GM18951 (cell line): ENCODE results near the gene DLGAP5.

Experiments
- POLR2A ChIP-seq: IDR thresholded peaks from 4 replicates; pipeline ENCODE4 v1.6.1; 2011; ENCODE audit warnings: mild to moderate bottlenecking; ENCODE audit not compliant: insufficient read length, insufficient read depth; ENCODE audit errors: extremely low read depth
- in situ Hi-C: fragments of 300-500 bp; cut with MboI; formaldehyde crosslinking; loops from one replicate; pipeline ENCODE4 v1.12.0; 2022; ENCODE audit warnings: low sequenced_read_pairs, mixed read lengths, inconsistent platforms; ENCODE audit not compliant: unreplicated experiment

Gene DLGAP5

DNA sequence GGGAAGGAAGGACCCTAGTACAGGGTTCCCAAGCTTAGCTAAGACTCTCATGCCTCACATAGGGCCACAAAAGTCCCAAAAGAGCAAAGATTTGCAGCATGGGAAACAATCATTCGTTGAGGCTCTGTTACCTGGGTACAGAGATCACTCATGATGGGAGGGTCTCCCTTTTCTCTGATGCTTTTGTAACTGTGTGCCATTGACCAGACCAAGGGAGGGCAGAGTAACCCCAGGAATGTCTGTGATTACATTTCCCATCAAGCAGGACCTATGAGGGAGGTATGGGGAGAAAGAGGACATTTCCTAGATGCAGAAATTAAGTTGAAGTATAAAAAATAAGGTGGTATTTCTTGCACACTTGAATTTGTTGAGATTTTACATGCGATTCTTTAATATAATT, 16.4 kb upstream of the DLGAP5 start:
- TF ChIP-seq POLR2A = no peak
- in situ Hi-C loops = no loop called here

DNA sequence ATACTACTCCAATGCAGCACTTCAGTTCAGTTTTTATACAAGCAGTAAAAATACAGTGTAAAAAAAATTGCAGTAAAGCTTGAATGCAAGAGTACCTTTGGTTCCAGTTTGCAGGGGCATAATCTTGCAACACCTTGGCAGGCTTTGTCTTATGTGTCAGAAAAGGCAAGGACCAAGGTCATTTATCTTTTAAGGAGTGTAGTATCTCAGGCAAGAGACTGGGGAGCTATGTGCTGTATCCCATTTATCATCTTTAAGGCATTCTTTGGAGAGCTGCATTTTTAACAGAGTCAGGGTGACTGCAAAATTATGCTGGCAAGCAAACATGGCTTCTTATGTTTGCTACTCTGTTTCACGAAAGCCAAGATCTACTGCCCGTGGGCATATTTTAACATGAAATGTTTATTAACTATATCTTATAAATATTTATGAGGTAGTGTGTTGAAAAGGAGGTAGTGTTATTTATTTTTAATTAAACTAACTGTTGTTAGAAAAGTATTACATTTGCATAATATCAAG, 14.8 kb upstream of the DLGAP5 start:
- TF ChIP-seq POLR2A = no peak
- in situ Hi-C loops = no loop called here

DNA sequence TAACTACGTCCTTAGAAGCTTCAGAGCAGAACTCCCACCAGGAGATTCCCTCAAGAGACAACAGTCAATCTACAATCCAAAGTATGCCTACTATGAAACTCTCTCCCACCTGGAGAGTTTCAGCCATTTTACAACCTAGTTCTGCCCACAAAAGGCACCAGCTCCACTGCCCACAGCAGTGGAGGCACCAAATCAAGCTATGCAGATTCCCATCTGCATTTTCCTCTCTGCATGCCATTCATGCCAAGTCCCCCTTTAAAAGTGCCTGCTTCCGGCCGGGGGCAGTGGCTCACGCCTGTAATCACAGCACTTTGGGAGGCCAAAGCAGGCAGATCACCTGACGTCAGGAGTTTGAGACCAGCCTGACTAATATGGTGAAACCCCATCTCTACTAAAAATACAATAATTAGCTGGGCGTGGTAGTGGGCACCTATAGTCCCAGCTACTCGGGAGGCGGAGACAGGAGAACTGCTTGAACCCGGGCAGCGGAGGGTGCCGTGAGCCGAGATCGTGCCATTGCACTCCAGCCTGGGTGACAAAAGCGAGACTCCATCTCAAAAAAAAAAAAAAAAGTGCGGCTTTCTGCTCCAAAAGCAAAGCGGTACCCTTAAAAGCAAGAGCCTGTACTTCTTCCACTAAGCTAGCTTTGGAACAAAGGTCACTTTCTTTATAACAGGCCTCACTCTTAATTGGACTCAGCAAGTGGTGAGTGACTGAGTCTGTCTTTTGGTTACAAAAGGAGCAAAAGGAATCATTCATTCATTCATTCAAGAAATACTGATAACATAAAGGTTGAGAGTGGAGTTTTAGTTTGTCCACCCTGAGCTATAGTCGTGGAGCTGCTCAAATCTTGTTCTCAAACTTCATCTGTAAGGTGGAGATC, 10.1 kb upstream of the DLGAP5 start:
- in situ Hi-C loops = no loop called here
- TF ChIP-seq POLR2A = no peak

DNA sequence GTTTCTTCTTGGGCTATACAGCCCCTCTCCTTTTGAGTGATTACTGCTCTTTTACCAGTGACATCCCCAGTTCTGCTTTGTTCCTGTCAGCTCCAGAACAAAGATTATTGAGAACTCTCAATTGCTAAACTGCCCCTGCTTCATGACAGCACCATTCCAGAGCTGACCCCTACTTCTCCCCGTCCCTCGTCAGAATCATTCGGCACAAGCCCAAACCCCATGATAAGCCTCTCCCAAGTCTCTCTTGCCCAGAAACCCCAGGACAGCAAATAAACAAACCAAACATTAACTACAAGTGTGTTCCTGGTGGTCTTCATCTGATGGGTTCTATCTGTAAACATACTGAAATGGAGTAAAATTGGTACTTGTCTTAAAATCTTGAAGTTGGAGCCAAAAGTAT, 9.3 kb upstream of the DLGAP5 start:
- TF ChIP-seq POLR2A = no peak
- in situ Hi-C loops = no loop called here

DNA sequence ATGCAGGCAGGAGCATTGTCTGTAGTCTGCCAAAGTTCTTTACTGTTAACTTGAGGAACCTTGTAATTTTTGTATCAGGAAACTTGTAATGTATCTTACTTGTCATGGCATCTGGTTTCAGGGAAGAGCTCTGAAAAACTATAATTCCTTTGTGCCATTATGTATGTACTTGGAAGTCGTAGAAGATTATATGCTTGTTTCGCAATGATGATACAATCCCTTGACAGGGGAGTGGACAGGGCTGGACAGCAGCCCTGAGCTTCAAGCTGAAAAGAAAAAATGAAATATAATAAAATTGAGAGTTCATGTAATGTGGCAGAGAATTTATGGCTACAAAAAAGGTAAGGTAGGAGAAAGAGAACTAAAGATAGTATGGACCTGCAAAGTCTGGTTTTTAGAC, 7.4 kb upstream of the DLGAP5 start:
- TF ChIP-seq POLR2A = no peak
- in situ Hi-C loops = no loop called here

DNA sequence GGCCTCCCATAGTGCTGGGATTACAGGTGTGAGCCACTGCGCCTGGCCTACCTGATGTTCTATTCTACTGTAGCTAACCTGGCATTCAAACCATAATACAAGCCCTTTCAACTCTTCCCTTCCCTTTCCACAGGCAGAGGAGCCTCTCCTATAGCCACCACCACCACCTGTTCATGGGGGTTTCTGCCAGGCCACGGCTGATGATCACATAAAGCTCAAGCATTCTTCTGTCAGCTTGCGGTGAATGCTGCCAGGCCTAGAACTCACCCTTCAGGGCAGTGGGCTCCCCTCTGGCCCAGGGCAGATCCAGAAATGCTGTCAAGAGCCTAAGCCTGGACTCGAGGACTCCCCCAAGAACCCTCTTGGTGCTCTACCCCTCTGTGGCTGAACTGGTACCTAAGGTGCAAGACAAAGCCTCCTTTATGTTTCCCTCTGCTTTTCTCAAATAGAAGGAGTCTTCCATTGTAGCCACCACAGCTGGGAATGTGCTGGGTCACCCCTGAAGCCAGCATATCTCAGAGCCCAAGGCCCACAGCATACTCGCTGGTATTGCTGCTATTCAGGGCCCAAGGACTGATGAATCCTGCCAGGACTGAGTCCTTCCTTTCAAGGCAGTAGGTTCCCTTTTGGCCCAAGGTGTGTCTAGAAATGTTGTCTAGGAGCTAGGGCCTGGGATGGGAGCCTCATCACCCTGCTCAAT, 3.4 kb upstream of the DLGAP5 start:
- in situ Hi-C loops = no loop called here

DNA sequence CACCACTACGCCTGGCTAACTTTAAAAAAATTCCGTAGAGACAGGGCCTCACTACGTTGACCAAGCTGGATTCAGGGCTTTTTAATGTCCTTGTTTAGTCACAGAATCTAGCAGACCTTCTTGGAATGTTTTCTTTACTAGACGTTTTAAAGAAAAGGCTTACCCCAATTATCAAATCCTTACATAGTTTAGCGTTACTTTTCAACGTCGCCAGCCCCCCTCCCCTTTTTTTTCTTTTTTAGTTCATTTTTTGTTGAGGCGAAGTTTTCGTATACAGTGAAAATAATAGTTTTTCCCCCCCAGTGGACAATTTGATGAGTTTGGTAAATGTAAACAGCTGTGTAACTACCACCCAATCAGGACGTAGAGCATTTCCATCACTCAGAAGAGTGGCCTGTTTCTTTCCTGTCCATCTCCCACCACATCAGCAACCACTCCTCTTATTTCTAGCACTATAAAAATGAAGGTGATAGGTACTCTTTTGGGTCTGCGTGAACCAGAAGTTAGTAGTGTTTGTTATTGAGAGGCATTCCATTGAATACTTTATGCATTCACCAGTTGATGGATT, 753 bp upstream of the DLGAP5 start:
- TF ChIP-seq POLR2A = no peak
- in situ Hi-C loops = no loop called here

More for the DNA sequence above, 3.4 kb upstream of the DLGAP5 start:
- no peak for TF ChIP-seq POLR2A

DNA sequence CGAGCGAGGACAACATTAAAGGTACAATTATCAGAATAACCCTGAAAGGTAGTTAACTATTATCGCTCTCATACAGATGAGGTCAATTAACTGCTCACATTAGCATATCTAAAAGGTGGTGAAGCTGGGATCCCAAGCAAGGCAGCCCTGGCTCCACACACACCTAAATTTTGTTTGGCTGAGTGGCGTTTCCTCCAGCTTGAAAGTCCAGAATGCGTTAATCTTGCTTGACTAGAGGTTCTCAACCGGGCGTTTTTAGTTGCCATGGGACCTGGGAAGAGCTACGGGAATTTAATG, 531 bp downstream of the DLGAP5 start:
- in situ Hi-C loops = no loop called here
- TF ChIP-seq POLR2A = no peak

DNA sequence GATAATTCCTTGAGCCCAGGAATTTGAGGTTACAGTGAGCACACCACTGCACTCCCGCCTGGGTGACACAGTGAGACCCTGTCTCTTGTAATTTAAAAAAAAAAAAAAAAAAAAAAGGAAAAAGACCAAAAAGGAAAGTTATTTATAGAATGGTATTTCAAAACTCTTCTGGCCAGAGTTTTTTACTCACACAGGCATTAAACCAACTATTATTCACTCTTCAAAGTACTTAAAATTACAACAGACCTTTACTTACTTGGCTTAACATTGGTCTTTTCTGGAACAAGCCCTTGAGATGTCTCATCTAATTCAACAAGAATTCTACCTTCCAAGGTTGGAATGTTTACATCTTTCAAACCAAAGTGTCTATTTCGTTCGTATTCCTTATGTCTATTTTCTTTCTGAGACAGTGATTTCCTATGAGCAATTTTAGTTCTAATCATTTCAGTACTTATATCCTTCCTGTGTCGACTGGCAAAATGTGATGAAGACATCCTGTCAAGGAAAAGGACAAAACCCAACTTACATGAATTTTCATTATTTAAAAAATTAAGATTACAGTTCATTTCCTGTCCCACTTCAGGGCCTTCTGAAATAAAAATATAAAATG, 2.6 kb downstream of the DLGAP5 start:
- in situ Hi-C loops = no loop called here

DNA sequence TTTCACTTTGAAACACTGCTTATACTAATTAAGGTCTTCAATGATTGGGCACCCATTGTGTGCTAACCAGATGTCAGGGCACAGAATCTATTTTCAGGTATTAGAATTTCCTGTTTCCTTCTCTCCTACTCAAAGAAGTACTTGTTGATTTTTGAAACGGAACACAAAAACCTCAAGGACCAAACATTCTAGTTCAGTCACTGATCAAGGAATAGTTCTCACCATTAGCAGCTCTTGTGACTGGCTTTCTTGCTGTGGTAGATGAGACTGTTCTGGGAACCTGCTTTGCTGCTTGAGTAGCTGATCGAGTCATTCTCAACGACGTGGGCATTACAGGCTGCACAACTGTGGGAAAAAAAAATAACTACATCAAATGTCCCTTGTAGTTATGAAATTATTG, 11.0 kb downstream of the DLGAP5 start:
- TF ChIP-seq POLR2A = no peak
- in situ Hi-C loops = no loop called here

More for the DNA sequence above, 2.6 kb downstream of the DLGAP5 start:
- TF ChIP-seq POLR2A = no peak

DNA sequence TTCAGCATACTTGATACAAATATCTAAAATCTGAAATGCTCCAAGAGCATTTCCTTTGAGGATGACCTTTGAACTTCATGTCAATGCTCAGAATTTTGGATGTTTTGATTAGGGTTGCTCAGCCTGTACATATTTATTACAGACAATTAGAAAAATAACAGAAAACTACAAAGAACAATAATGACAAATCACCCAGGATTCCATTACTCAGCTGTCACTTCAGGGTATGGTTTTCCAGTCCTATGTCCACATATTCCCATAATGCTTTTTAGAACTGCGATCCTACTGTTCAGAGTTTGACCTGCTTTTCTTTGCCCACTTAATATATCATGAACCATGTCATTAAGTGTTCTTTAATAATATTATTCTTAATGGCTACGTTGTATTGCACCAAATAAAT, 11.4 kb downstream of the DLGAP5 start:
- no peak for TF ChIP-seq POLR2A
- in situ Hi-C loops = no loop called here

DNA sequence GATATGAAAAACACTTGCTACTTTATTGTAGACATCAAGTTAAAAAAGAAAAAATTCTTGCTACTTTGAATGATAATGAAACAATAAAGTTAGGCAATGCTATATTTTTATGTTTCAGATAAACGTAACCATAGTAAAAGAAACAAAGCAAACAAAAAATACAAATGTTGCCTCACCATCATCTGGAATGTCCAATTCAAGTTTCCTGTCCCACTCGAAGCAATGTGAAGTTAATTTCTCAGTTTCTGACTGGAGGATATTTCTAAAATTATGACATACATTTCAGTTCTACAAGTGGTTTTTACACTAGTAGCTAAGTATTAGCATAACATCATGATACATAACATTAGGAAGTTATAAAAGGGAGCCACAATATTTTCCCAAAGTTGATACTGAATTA, 20.9 kb downstream of the DLGAP5 start:
- in situ Hi-C loops = no loop called here
- no peak for TF ChIP-seq POLR2A

DNA sequence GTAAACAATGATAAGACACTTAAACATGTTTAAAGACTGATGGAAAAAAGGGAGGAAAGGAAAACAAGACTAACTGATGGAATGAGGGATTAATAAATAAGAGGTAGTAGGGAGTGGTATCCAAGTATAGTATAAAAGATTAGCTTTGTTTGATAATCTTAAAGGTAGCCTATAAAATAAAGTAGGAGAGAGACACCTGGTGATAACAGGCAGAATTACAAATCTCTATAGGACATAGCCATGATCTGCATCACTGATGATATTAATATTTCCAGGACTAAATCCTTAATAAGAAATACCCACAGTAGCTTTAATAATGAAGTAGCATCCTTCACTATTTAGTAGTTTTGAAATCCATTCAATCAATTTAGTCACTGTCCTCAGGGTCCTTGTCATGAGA, 30.4 kb downstream of the DLGAP5 start:
- no peak for TF ChIP-seq POLR2A
- in situ Hi-C loops = no loop called here
